GM19025 (cell line): ENCODE measurements around the gene COL6A5.
"Not testable (repeated sequence)": the region's sequence is repeated elsewhere in the genome, so short reads cannot be mapped to it uniquely, and the experiment has no call there.

ENCODE experiments used
- ATAC-seq: cut with Tn5 transposase; IDR thresholded peaks from one replicate; pipeline ENCODE4 v1.9.1; 2021; ENCODE audit warnings: mild to moderate bottlenecking, low read depth, moderate library complexity; ENCODE audit not compliant: unreplicated experiment

Gene COL6A5

GRCh38 chr3:130433306-130433705 is 87.8 kb downstream of the COL6A5 start:
- ATAC-seq: no peak

GRCh38 chr3:130442284-130442683 is 96.8 kb downstream of the COL6A5 start:
- no peak for ATAC-seq

GRCh38 chr3:130446840-130447239 is 101.4 kb downstream of the COL6A5 start:
- not testable (repeated sequence) for ATAC-seq

- ATAC-seq: not testable (repeated sequence)
Measured at GRCh38 chr3:130448155-130448554, 102.7 kb downstream of the COL6A5 start.

- no peak for ATAC-seq
Measured at GRCh38 chr3:130456540-130456939, 111.1 kb downstream of the COL6A5 start.

GRCh38 chr3:130457671-130458070 is 112.2 kb downstream of the COL6A5 start:
- ATAC-seq: no peak

GRCh38 chr3:130459944-130460343 is 114.5 kb downstream of the COL6A5 start:
- ATAC-seq: no peak

GRCh38 chr3:130462089-130462488 is 116.6 kb downstream of the COL6A5 start:
- ATAC-seq: no peak

- ATAC-seq: no peak
Measured at GRCh38 chr3:130463221-130463620, 117.7 kb downstream of the COL6A5 start.

GRCh38 chr3:130465521-130465920 is 120.0 kb downstream of the COL6A5 start:
- ATAC-seq: no peak

GRCh38 chr3:130468311-130468710 is 122.8 kb downstream of the COL6A5 start:
- ATAC-seq: no peak

- no peak for ATAC-seq
Measured at GRCh38 chr3:130470126-130470525, 124.7 kb downstream of the COL6A5 start.

- no peak for ATAC-seq
Measured at GRCh38 chr3:130473416-130473815, 127.9 kb downstream of the COL6A5 start.

GRCh38 chr3:130480736-130481135 is 135.3 kb downstream of the COL6A5 start:
- ATAC-seq: no peak

GRCh38 chr3:130488288-130488687 is 142.8 kb downstream of the COL6A5 start:
- no peak for ATAC-seq

- no peak for ATAC-seq
Measured at GRCh38 chr3:130488769-130489450, 143.4 kb downstream of the COL6A5 start.

GRCh38 chr3:130490241-130490640 is 144.8 kb downstream of the COL6A5 start:
- no peak for ATAC-seq

- no peak for ATAC-seq
Measured at GRCh38 chr3:130491431-130491830, 146.0 kb downstream of the COL6A5 start.

- ATAC-seq: no peak
Measured at GRCh38 chr3:130504701-130505100, 159.2 kb downstream of the COL6A5 start.

- ATAC-seq: no peak
Measured at GRCh38 chr3:130506031-130506430, 160.6 kb downstream of the COL6A5 start.

- ATAC-seq: no peak
Measured at GRCh38 chr3:130507746-130508145, 162.3 kb downstream of the COL6A5 start.

GRCh38 chr3:130509008-130509407 is 163.5 kb downstream of the COL6A5 start:
- ATAC-seq: no peak

- no peak for ATAC-seq
Measured at GRCh38 chr3:130514681-130515080, 169.2 kb downstream of the COL6A5 start.
